Astrocyte of the cerebellum (primary cell): ENCODE data around the gene ZMIZ1.

Experiments used
- DNase-seq: peaks from one replicate; pipeline ENCODE4 v3.0.0-alpha.2; 2011; ENCODE audit warnings: low read depth
- H3K4me3 ChIP-seq: 2 replicates; pipeline ENCODE4 v1.5.1; 2011; ENCODE audit warnings: mild to moderate bottlenecking, low read depth, low read length, moderate library complexity
- in situ Hi-C: cut with HindIII; loops from 2 replicates; pipeline ENCODE4 v1.10.0; 2017; ENCODE audit warnings: low sequenced_read_pairs
- TF ChIP-seq, protein P1 (sequence below): IDR thresholded peaks from 2 replicates; pipeline ENCODE4 v1.5.1; 2012; ENCODE audit warnings: low read length, low read depth, moderate library complexity, mild to moderate bottlenecking; ENCODE audit errors: missing control alignments

ZMIZ1 gene

GRCh38 chr10:79266543-79267312, 198.0 kb downstream of the ZMIZ1 start:
- peak; percentile 84 for DNase-seq
- TF ChIP-seq, protein P1, sequence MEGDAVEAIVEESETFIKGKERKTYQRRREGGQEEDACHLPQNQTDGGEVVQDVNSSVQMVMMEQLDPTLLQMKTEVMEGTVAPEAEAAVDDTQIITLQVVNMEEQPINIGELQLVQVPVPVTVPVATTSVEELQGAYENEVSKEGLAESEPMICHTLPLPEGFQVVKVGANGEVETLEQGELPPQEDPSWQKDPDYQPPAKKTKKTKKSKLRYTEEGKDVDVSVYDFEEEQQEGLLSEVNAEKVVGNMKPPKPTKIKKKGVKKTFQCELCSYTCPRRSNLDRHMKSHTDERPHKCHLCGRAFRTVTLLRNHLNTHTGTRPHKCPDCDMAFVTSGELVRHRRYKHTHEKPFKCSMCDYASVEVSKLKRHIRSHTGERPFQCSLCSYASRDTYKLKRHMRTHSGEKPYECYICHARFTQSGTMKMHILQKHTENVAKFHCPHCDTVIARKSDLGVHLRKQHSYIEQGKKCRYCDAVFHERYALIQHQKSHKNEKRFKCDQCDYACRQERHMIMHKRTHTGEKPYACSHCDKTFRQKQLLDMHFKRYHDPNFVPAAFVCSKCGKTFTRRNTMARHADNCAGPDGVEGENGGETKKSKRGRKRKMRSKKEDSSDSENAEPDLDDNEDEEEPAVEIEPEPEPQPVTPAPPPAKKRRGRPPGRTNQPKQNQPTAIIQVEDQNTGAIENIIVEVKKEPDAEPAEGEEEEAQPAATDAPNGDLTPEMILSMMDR = no peak
- in situ Hi-C loops = no loop called here

DNA sequence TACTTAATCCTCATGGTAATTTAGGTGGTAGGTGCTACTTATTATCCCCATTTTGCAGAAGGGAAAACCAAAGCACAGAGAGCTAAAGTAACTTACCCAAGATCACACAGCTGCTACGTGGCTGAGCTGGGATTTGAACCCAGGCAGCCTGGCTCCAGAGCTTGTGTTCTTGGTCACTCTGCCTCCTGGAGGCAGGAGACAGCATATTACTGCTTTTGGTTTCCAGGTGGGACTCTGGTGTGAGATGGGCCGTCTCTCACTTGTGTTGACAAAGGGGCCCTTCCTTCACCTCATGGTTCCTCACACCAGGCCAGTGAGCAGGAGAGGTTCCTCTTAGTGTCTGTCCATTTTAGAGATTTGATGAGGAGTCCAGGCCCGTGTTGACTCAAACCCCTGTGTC, 198.7 kb downstream of the ZMIZ1 start:
- in situ Hi-C loops = no loop called here
- no peak for DNase-seq
- H3K4me3 ChIP-seq = no peak overlapping the region
- TF ChIP-seq, protein P1 = peak; percentile 15

More at GRCh38 chr10:79266543-79267312, 198.0 kb downstream of the ZMIZ1 start:
- no peak overlapping the region for H3K4me3 ChIP-seq

GRCh38 chr10:79268161-79268601, 199.4 kb downstream of the ZMIZ1 start:
- in situ Hi-C loops = no loop called here

DNA sequence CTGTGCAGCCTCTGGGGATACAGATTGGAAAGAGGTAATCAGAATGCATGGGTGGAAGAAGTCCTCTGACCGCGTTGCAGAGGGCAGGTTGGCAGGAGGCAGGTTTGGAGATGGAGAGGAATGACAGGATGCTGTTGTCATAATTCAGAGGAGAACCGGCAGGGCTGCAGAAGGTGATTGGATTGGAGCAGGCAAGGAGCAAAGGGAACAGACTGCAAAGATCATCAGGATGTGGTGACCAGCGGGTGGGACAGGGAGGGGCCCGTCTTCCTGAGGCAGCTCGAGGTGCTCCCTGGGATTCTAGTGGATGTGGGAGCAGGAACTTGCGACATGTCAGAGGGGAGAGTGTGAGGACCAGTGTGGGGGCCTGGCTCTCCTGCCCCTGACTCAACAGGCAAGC, 200.0 kb downstream of the ZMIZ1 start:
- no peak for DNase-seq
- H3K4me3 ChIP-seq = no peak overlapping the region
- TF ChIP-seq, protein P1 = no peak
- in situ Hi-C loops = no loop called here

More at GRCh38 chr10:79268161-79268601, 199.4 kb downstream of the ZMIZ1 start:
- TF ChIP-seq, protein P1 = no peak
- DNase-seq = no peak
- H3K4me3 ChIP-seq = no peak overlapping the region

- TF ChIP-seq, protein P1 = no peak
- in situ Hi-C loops = no loop called here
- no peak for DNase-seq
- H3K4me3 ChIP-seq = no peak overlapping the region
These were observed 200.7 kb downstream of the ZMIZ1 start for GRCh38 chr10:79269443-79269842.

DNA sequence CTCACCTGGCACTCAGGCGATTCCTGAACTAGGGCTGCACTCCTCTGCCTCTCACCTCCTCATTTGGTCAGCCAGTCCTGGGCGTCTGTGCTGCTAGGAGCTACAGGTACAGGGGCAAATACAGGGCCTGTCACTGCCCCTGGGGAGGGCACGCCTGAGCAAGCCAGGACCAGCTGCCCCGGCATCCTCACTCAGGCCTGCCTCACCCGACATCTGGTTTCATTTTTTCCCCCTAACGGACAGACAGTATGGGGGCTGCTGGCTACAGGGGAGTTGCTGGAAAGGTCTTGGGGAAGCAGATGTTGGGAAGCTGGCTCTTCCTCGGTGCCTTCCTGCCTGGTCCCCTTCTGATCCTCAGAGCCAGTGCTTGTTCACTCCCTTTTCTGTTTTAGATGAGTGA, 201.2 kb downstream of the ZMIZ1 start:
- H3K4me3 ChIP-seq = no peak overlapping the region
- in situ Hi-C loops = no loop called here
- TF ChIP-seq, protein P1 = no peak
- DNase-seq = no peak
